Fibroblast of gingiva (primary cell): Measurements from ENCODE around the gene KRTAP3-1.
"Not testable (repeated sequence)": the region's sequence is repeated elsewhere in the genome, so short reads cannot be mapped to it uniquely, and the experiment has no call there.

ENCODE experiments used
- DNase-seq: peaks from one replicate; pipeline ENCODE4 v3.0.0-alpha.2; 2011; ENCODE audit warnings: low read depth

KRTAP3-1 gene

DNA sequence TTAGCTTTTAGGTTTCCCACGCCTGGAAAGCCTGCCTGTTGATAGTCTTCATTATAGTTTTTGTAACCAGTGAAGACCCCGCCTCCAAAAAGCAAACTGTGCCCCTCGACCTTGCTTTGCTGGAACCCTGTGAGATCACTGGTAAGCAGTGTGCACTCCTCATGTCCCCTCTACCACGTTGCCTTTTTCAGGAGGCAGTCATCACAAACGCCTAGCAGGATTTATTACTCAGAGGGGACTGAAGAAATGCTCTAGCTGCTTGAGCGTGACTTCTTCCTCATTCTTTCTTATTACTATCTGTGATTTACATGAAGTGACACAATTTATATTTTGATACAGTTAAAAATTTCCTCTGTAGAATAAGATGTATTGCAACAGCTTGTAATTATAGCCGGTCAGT lies 6.5 kb upstream of the KRTAP3-1 start:
- DNase-seq, result no peak

DNA sequence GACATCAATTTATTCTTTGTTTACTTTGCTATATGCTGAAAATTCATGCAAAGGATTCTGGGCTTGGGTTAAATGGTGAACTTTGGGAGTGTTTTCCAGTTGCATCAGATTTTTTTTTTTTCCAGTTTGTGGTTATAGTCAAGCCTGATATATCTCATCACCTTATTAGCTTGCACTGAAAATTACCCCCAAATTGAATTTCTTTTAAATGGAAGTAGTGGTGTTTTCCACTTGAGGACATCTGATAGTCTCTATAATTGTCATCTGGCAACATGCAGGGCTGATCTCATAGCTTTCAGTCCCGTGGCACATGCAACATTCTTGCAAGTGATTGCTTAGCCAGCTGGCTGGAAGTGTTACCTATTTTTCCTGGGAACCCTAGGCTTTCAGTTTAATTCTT lies 4.7 kb upstream of the KRTAP3-1 start:
- DNase-seq, result peak; percentile 72

- no peak for DNase-seq
These were observed 4.3 kb upstream of the KRTAP3-1 start for GRCh38 chr17:41013181-41013580.

DNA sequence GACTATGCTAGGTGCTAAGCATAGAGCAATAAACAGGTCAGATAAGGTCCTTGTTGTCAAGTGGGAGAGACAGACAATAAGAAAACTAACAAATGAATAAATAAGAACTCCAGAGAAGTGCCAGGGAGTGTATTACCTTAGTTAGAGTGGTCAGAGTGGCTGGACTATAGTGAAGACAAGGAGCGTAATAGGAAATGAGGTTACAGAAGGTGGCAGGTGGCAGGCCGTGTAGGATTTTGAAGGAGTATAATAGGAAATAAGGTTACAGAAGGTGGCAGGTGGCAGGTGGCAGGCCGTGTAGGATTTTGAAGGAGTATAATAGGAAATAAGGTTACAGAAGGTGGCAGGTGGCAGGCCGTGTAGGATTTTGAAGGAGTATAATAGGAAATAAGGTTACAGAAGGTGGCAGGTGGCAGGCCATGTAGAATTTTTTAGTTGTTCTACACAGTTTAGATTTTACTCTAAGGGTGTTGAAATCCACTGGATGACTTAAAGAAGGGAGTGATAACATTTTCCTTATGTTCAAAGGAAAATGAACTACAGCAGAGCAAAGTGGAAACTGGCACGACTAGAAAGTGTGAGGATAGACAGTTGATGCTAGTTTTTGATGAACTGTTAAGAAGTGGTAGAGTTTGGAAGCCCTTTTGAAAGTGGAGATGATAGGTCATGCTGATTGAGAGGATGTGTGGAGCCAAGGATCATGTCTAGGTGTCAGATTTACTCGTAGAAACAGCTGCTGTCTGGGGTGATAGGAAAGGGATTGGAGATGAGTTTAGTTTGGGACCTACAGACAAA lies 3.6 kb upstream of the KRTAP3-1 start:
- no peak for DNase-seq

DNA sequence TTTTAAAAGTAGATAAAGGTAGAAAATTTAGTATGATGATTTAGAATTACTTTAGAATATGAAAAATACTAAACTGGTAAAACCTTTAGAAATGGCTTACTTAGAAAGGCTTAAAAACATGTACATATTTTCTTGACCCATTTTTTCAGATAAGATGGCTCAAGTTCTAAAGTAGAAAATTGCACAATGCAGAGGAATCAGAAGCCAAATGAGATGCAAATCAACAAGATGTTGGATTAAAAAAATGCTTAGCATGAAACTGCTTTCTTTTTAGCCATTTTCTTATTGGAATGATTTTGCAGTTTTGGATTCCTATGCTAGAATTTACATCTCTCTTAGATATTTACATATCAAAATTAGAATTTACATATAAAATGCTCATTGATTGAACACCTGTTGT lies 1.5 kb upstream of the KRTAP3-1 start:
- peak; percentile 33 for DNase-seq

GRCh38 chr17:41009936-41010335 lies 1.0 kb upstream of the KRTAP3-1 start:
- DNase-seq, result no peak

DNA sequence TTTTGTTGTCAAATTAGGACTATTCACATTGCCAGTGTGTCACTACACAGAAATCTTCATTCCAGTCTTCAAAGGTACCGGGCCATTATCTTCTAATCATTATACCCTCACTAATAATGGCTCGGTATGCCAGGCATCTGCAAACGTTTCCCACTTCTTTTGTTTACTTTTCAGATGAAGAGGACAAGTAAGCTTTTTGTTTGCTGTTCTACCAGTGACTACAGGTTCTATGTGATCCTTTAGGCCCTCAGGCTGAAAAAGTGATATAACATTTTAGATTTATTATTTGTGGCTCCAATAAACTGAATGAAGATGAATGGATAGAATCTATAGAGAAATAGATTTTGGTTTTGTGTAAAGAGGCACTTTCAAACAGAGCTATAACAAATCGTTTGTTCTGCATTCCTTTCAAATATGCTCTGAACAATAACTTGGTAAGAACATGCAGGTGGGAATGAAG lies 403 bp upstream of the KRTAP3-1 start:
- DNase-seq, result no peak

- DNase-seq, result no peak
These were observed 4.5 kb downstream of the KRTAP3-1 start for GRCh38 chr17:41004397-41004796.

GRCh38 chr17:41003926-41004325 lies 5.0 kb downstream of the KRTAP3-1 start:
- no peak for DNase-seq

GRCh38 chr17:41002814-41003213 lies 6.1 kb downstream of the KRTAP3-1 start:
- no peak for DNase-seq

DNA sequence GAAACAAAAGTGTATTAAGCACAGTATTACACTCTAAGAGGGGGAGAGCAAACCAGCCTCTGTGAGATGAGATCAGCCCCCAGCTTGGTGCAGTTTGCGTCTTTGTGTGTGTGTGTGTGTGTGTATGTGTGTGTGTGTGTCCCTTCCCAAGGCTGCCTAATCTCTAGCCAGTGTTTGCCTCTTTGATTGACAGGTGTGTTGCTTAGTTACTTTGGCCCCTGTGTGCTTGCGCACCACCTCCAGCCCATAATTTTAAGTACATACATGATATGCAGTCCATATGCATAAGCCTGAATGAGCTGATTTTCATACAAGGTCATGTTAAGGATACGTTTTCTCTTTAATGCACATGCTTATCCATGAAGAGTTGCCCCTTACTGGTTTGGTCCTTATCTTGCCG lies 7.1 kb downstream of the KRTAP3-1 start:
- DNase-seq, result no peak

- DNase-seq, result not testable (repeated sequence)
These were observed 9.4 kb downstream of the KRTAP3-1 start, which contains the start of gene KRTAP3-2 for GRCh38 chr17:40999563-40999962. TSS of gene KRTAP3-2 (minus strand) at chr17:40999906. CDS start at chr17:40999853, 53 bp downstream.

- no peak for DNase-seq
These were observed 11.6 kb downstream of the KRTAP3-1 start for GRCh38 chr17:40997361-40997760.

GRCh38 chr17:40996829-40997228 lies 12.1 kb downstream of the KRTAP3-1 start:
- no peak for DNase-seq

DNA sequence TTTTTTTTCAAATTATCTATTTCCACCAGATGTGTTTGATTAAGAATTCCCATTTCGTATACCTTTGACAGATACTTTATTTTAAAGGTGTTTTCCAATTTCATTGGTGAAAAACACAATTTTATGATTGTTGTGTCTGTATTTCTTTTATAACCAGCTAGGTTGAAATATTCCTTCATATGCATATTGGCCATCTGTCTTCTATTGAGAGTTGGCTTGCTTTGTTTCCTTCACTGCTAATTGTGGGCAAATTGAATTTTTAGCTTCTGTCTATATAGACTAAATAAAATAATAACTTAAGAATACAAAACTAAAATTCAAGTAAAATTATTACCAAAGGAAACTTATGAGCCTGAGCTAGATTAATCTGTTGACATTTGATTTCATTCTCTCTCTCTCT lies 13.8 kb downstream of the KRTAP3-1 start:
- DNase-seq, result no peak

GRCh38 chr17:40993839-40994238 lies 15.1 kb downstream of the KRTAP3-1 start, which contains the start of gene KRTAP3-3:
TSS of gene KRTAP3-3 (minus strand) at chr17:40994164. CDS start at chr17:40994097, 67 bp downstream.
- no peak for DNase-seq

DNA sequence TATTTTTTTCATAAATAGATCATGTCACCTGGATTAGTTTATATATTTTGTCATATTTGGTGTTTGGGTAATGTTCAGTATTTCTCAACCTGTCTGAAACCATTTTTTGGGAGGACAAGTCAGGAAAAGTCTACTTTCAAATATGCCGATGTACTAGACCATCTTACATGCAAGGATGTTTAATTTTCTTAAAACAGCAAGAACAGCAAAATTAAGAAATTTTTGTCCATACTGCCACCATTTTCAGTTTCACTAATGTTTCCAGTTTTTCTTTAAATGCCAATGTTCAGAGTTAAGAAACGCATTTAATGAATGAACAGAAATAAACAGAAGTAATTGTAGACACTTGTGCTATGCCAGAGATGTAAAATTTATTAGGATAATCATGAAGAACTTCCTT lies 15.8 kb downstream of the KRTAP3-1 start:
- no peak for DNase-seq

- no peak for DNase-seq
These were observed 16.3 kb downstream of the KRTAP3-1 start for GRCh38 chr17:40992666-40993065.

DNA sequence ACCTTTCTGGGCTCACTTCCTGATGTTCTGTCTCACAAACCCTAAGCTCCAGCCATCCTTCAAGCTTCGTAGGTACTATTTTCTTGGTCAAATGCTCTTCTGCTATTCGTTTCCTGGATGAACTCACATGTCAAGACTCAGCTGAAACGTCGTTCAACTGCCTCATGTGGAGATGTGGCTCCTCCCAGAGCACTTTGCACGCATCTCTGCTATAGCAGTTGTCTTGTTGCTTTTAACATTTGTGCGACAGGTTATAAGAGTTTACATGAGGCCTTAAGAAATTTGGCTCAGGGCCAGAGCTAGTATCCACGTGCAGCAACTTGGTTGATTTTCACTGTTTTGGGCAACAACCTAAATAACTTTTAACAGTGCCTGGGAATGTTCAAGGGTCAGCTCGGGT lies 22.0 kb downstream of the KRTAP3-1 start:
- DNase-seq, result no peak

DNA sequence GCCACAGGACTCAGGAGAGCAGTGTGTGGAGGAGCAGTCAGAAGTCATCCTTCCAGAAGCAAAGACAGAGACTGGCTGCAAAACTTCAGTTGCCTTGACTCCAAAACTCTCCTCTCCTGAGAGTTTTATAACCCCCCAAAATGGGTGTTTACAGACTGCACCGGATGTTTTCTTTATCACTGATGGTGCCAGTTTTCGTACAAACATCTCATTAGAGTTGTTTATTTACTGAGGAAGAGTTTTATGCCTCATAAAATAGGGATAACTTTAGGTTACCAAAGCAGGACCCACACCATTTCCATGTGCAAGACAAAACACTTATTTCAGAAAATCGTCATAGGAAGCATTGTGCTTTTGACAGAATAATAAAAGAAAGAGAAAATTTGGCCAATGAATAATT lies 24.7 kb downstream of the KRTAP3-1 start, which contains the start of gene KRT40:
KRT40 (minus strand) TSS at position 101 of the 400 bp plus-strand sequence; CDS start at position 48, 53 bp downstream.
- no peak for DNase-seq

- DNase-seq, result no peak
These were observed 27.8 kb downstream of the KRTAP3-1 start for GRCh38 chr17:40981115-40981514.

DNA sequence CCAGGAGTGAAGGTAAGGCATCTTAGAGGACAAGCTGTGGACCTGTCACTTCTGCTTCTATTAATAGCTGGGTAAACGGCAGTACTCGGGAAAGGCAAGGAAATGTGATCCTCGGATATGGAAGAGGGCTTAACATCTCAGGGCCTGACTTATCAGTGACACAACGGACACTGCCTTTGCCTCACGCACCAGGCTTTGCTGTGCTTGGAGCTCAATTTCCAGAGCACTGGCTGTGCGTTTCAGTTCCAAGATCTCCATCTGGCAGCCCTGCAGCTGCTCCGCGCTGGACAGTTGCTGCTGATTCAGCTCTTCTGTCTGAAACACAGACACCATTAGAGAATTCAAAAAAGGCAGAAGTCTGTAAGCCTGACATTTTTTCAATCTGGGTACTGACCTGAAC lies 28.3 kb downstream of the KRTAP3-1 start:
- peak; percentile 52 for DNase-seq

GRCh38 chr17:40980117-40980516 lies 28.8 kb downstream of the KRTAP3-1 start:
- DNase-seq, result no peak
